Measurements from ENCODE around the gene CCDC102A. TPM values are rescaled to one million over a fixed set of nuclear protein-coding genes. Genes with fewer than 3 reads are reported as not detected.

The CCDC102A gene
- total RNA-seq, 2 donors from 2014 or later, result 5.3 to 8.9 TPM

GRCh38 chr16:57486858-57487834, 49.2 kb downstream of the CCDC102A start:
- ATAC-seq, result peak in 1 of 2 donors; percentile 13
- no peak for DNase-seq
- intact Hi-C loops (cut with DNase I), result no loop called here

DNA sequence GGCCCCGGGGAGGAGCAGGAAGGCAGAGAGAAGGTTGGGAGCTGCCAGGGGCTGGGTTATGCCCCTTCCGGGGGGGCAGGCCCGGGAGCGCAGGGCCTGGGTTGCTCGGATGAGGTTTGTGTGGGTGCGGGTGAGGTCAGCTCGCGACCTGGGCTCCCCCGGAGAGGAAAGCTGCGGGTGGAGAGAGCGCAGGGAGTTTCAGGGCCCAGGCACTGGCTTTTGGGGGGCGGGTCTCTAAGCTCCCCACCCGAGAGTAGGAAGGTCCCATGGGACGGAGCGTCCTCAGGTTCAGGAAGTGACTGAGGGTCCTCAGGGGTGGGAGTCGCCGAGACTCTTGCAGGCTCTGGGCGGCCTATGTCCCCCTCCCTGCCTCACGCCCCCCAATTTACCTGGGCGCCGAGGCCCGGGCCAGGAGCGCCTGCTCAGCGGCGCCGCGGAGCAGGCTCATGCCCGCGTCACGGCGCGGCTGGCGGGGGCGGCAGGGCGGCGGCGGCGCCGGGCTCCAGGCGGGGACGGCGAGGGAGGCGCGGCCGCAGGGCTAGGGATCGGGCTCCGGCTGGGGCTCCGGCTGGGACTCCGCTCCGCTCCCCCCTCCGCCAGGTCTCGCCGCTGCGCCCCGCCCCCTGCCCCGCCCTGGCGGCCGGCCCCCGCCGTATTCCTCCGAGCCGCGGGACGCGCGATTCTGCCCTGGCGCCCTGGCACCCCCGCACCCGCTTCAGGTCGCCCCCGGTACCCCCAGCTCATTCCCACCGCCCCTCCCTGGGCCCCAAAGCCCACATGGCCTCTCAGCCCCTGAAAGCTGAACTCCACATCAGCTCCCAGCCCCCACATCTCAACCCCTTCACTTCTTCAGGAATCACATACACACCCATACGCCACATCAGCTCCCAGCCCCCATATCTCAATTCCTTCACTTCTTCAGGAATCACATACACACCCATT, 50.2 kb downstream of the CCDC102A start, which contains the start of gene DOK4:
Gene DOK4 (minus strand): TSS at position 578 of the 942 bp plus-strand sequence. CDS start 6,986 bp downstream, outside the sequence.
- intact Hi-C loops (cut with DNase I), result no loop called here
- DNase-seq (peak; percentile 88), ATAC-seq (peak; percentile 95 to 99)

- no peak for DNase-seq
- intact Hi-C loops (cut with DNase I), result no loop called here
Measured at GRCh38 chr16:57485091-57485915, 51.1 kb downstream of the CCDC102A start.

GRCh38 chr16:57484515-57485005, 51.8 kb downstream of the CCDC102A start:
- ATAC-seq, result no peak
- no peak for DNase-seq
- intact Hi-C loops (cut with DNase I), result no loop called here

More at GRCh38 chr16:57485091-57485915, 51.1 kb downstream of the CCDC102A start:
- ATAC-seq, result peak in 1 of 2 donors; percentile 38

DNA sequence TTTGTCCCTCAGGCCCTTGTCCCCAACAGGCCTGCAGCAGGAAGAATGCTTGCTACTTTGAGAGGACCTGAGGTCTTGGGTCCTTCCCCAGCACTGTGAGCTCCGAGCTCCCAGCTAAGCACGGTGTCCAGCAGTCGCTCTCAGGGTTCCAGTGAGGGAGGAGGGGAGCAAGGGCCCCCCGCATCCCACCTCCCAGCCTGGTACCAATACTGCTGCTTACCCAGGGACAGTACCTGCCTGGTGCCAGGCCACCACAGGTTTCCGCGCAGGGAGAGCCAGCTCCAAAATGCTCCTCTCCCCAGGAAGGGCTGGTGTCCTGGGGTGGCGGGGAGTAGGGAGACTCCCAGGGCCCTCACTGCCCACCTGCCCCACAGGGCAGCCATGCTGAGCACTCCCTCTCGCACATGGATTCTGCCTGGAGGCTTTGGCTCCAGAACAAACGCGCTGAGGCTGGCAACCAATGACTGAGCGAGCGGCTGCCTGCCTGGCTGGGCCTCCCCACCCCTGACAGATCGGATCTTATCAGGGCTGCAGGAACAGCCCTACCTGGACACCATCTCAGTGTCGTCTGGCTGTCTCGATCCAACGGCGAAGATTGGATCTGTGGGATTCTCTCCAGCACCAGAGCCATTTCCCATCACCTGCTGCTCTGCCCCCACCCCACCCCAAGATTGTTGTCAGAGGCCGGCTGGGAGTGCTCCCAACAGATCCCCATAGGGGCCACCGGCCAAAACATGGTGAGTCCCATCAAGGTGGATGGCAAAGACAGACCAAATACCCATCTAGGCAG, 52.5 kb downstream of the CCDC102A start:
- no peak for DNase-seq
- intact Hi-C loops (cut with DNase I), result no loop called here
- no peak for ATAC-seq

GRCh38 chr16:57482845-57483545, 53.4 kb downstream of the CCDC102A start:
- ATAC-seq (no peak), DNase-seq (no peak)
- intact Hi-C loops (cut with DNase I), result no loop called here

GRCh38 chr16:57481421-57481820, 55.0 kb downstream of the CCDC102A start:
- intact Hi-C loops (cut with DNase I), result no loop called here
- DNase-seq (no peak), ATAC-seq (no peak)

DNA sequence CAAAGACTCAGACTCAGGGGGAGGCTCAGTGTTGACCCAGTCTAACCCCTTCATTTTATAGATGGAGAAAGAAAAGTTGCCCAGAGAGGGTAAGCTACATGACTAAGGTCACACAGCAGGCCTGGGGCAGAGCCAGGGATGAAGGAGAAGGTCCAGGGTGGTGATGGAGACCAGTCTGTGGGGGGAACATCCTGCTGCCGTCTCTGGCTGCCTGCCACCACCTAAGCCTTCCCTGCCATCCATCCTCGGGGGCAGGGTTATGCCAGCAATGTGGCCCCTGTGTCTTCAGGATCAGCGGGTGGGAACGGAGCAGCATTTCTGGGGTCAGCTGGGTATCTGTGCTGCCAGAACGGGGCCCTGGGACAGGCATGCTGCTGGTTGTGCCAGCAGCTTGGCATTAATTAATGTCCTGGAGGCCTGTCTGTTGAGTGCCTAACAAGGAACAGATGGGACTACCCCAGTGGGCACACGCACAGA, 55.6 kb downstream of the CCDC102A start:
- intact Hi-C loops (cut with DNase I), result no loop called here
- ATAC-seq (no peak), DNase-seq (no peak)

- intact Hi-C loops (cut with DNase I), result no loop called here
- peak; percentile 72 for DNase-seq
- ATAC-seq, result peak; percentile 73 to 84
Measured at GRCh38 chr16:57479976-57480753, 56.2 kb downstream of the CCDC102A start.

DNA sequence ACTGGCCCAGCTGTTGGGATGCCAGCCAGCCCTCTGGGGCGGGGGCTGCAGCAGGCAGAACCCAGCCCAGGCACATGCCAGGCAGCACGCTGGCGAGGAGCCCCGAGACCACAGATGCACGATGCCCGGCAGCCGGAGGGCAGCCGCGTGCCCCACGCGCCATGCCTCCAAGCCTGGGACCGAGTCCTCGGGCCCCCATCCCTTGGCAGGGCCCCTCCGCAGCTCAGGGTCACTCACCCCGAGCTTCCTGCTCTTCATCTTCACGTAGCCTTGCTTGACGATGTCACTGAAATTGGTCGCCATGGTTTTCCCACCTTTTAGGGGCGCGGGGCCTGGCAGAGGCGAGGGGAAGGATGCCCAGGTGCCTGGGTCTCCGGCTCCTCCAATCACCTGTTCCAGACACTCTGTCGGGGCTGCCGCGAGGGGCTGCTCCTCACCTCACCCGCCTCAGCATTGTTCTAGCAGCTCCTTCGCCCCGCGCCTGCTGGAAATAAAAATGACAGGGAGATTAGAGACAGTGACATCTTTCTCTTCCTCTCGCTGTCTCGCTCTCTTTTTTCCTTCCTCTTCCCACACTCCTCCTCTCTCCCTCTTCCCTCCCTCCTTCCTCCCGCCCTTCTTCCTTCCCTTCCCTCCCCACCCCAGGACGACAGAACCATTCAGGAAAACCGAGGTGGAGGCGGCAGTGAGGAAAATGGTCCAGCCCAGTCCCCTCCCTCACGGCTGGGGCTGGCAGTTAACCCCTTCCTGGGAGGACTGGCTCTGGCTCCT, 57.0 kb downstream of the CCDC102A start:
- intact Hi-C loops (cut with DNase I), result no loop called here
- ATAC-seq, result peak; percentile 51 to 80

GRCh38 chr16:57478396-57479204, 57.8 kb downstream of the CCDC102A start:
- intact Hi-C loops (cut with DNase I), result no loop called here
- DNase-seq (no peak), ATAC-seq (no peak)

More for the DNA sequence above, 57.0 kb downstream of the CCDC102A start:
- peak; percentile 55 for DNase-seq

DNA sequence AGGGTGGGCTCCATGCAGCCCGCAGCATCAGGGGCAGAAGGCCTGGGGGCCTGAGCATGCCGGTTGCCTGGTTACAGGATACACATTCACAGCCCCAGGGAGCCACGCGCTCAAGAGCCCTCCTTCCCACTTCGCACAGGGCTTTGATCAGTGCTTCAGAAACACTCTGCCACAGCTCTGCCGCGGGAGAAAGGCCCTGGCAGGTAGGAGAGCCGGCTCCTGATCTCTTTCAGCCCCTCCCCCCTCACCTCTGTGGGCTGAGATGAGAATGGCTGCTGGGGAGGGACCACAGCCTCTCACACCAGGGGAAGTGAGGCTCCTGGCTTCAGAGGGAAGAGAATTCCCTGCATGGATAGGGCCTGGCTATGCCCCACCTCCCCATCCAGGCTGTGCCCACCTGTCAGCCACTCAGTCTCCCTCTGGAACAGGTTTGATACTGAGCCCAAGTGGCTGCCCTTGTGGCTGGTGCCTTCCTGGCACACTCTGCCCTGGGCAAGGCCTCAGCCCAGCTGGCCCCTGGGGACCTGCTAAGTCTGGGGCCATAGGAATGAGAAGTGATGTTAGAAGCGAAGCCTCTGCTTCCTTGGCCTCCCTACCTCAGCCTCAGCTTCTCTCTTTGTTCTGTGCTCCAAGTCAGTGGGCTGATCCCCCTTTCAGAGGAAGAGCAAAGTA, 58.7 kb downstream of the CCDC102A start:
- intact Hi-C loops (cut with DNase I), result no loop called here
- DNase-seq, result no peak
- no peak for ATAC-seq

- no peak for ATAC-seq
- no peak for DNase-seq
- intact Hi-C loops (cut with DNase I), result no loop called here
Measured at GRCh38 chr16:57476546-57477410, 59.6 kb downstream of the CCDC102A start.

Data from left cardiac atrium (tissue), 4 donors.